K562 (cell line): ENCODE measurements around the gene TMEM59. TPM values are rescaled to one million over a fixed set of nuclear protein-coding genes. Genes with fewer than 3 reads are reported as not detected.

Source experiments
- ATAC-seq: fragments of 200-7000 bp; cut with Tn5 transposase; 3 replicates; pipeline ENCODE4 v1.9.1; 2020; ENCODE audit warnings: moderate library complexity
- BruUV-seq: library from RNA; stranded (reverse); fragments of 400-500 nt; replicated peaks from 2 replicates; lab custom pipeline; 2021; lab: Mats Ljungman, UMichigan
- CTCF ChIA-PET: fragments of 300-600 bp; formaldehyde crosslinking; extraction: SDS; loops from one replicate; lab custom pipeline; 2021; ENCODE audit warnings: low intra/inter-chr PET ratio; lab: Yijun Ruan, JAX
- POLR2A ChIA-PET: fragments of 300-600, 350-650 bp; sonication (Branson Sonifier 250); formaldehyde crosslinking; extraction: SDS; loops from one replicate; lab custom pipeline; 2021; ENCODE audit warnings: antibody characterized with exemption, inconsistent platforms; lab: Yijun Ruan, JAX
- DNase-seq, 4 experiments: peaks; one replicate each; pipeline versions ENCODE4 v3.0.0 to v3.0.0-alpha.2; 2011 to 2018; ENCODE audit warnings: low spot score in 3 of 4, mixed read lengths in 3 of 4; ENCODE audit errors: extremely low read depth in 1 of 4
- FAIRE-seq: peaks from 2 replicates; lab custom pipeline; 2011; peaks lifted over from hg19 to GRCh38; lab: Jason Lieb, UNC
- H2AFZ ChIP-seq: 2 replicates; pipeline ENCODE4 v1.6.0; 2011; ENCODE audit warnings: low read depth, low read length, control low read depth, inconsistent platforms
- H3K27ac ChIP-seq: fragments of 200-600 bp; 3 replicates; pipeline ENCODE4 v1.8.0; 2011; ENCODE audit warnings: low read depth, mild to moderate bottlenecking, control low read depth, inconsistent platforms, low read length, moderate library complexity, mixed read lengths; ENCODE audit errors: extremely low read depth
- H3K27me3 ChIP-seq, 2 experiments: fragments of 300-600 bp in 1 of 2; 2 replicates in 1 of 2; 3 replicates in 1 of 2; pipeline versions ENCODE4 v1.6.0 to v1.8.0; 2011; ENCODE audit warnings: inconsistent platforms in 2 of 2, low read length in 2 of 2, mild to moderate bottlenecking in 1 of 2, mixed read lengths in 1 of 2, moderate library complexity in 1 of 2; ENCODE audit not compliant: control insufficient read depth in 2 of 2, insufficient read depth in 2 of 2
- H3K36me3 ChIP-seq: fragments of 300-600 bp; 3 replicates; pipeline ENCODE4 v1.8.0; 2011; ENCODE audit warnings: mild to moderate bottlenecking, low read length, inconsistent platforms; ENCODE audit not compliant: control insufficient read depth, insufficient read depth
- H3K4me1 ChIP-seq, 2 experiments: fragments of 200-600 bp in 1 of 2; replicated peaks in 1 of 2; 2 replicates in 1 of 2; 3 replicates in 1 of 2; pipeline versions ENCODE4 v1.5.1 to v1.8.0; 2011; ENCODE audit warnings: inconsistent platforms in 2 of 2, low read length in 2 of 2, mild to moderate bottlenecking in 1 of 2, mixed read lengths in 1 of 2, moderate library complexity in 1 of 2; ENCODE audit not compliant: control insufficient read depth in 2 of 2, insufficient read depth in 2 of 2
- H3K4me2 ChIP-seq: 2 replicates; pipeline ENCODE4 v1.6.1; 2011; ENCODE audit warnings: low read length, control low read depth, inconsistent platforms, mixed read lengths; ENCODE audit not compliant: insufficient read depth
- H3K4me3 ChIP-seq: fragments of 200-600 bp; sonication (generic), shearing (Covaris generic); 2 replicates; pipeline ENCODE4 v1.5.1; 2016; ENCODE audit warnings: control low read depth, inconsistent platforms
- H3K79me2 ChIP-seq: fragments of 200-600 bp; 3 replicates; pipeline ENCODE4 v1.8.0; 2011; ENCODE audit warnings: low read length, inconsistent platforms; ENCODE audit not compliant: control insufficient read depth, insufficient read depth
- H3K9ac ChIP-seq, 2 experiments: 2 replicates each; pipeline versions ENCODE4 v1.6.0 to v1.6.1; 2011; ENCODE audit warnings: low read depth in 2 of 2, low read length in 2 of 2, control low read depth in 1 of 2, inconsistent platforms in 1 of 2, mild to moderate bottlenecking in 1 of 2, mixed read lengths in 1 of 2; ENCODE audit not compliant: insufficient read depth in 1 of 2
- H3K9me1 ChIP-seq: one replicate; pipeline ENCODE4 v1.6.0; 2011; ENCODE audit warnings: inconsistent platforms, mild to moderate bottlenecking, low read length, moderate library complexity; ENCODE audit not compliant: control insufficient read depth, insufficient read depth
- H3K9me3 ChIP-seq: replicated peaks from 2 replicates; pipeline ENCODE4 v1.5.1; 2011; ENCODE audit warnings: low read depth, low read length, inconsistent platforms; ENCODE audit not compliant: control insufficient read depth, insufficient read depth
- H4K20me1 ChIP-seq: replicated peaks from 2 replicates; pipeline ENCODE4 v1.6.1; 2011; ENCODE audit warnings: low read length, inconsistent platforms, mixed read lengths; ENCODE audit not compliant: control insufficient read depth, insufficient read depth
- BCLAF1 ChIP-seq, 2 experiments: fragments of 450-650 bp in 1 of 2; IDR thresholded peaks; 2 replicates each; pipeline ENCODE4 v1.6.1; 2011 to 2017; ENCODE audit warnings: low read depth in 2 of 2, antibody characterized with exemption in 1 of 2, borderline replicate concordance in 1 of 2, low read length in 1 of 2, mild to moderate bottlenecking in 1 of 2, mixed read lengths in 1 of 2; ENCODE audit not compliant: control insufficient read depth in 1 of 2
- LEF1 ChIP-seq: fragments of 450-650 bp; IDR thresholded peaks from 2 replicates; pipeline ENCODE4 v1.6.1; 2016; ENCODE audit warnings: mild to moderate bottlenecking
- MAZ ChIP-seq, 2 experiments: fragments of 450-650 bp in 1 of 2; sonication (generic) in 1 of 2; formaldehyde crosslinking; IDR thresholded peaks in 1 of 2; conservative IDR thresholded peaks in 1 of 2; 2 replicates each; pipeline versions ENCODE4 v1.4.0 to v1.5.0; 2020; ENCODE audit warnings: mild to moderate bottlenecking in 1 of 2, missing genetic modification reagents in 1 of 2
- MIER1 ChIP-seq: fragments of 450-650 bp; IDR thresholded peaks from 2 replicates; pipeline ENCODE4 v1.6.1; 2016; ENCODE audit warnings: antibody characterized with exemption, mild to moderate bottlenecking, low read depth
- NFIC ChIP-seq: fragments of 450-650 bp; IDR thresholded peaks from 2 replicates; pipeline ENCODE4 v1.6.1; 2017; ENCODE audit warnings: mild to moderate bottlenecking, inconsistent platforms
- NR2C1 ChIP-seq, 2 experiments: fragments of 450-650 bp; IDR thresholded peaks; 2 replicates each; pipeline ENCODE4 v1.6.1; 2017; ENCODE audit warnings: mild to moderate bottlenecking in 2 of 2, antibody characterized with exemption in 1 of 2, inconsistent platforms in 1 of 2, missing compliant biosample characterization in 1 of 2, missing genetic modification characterization in 1 of 2
- NUFIP1 ChIP-seq: fragments of 450-650 bp; IDR thresholded peaks from 2 replicates; pipeline ENCODE4 v1.6.1; 2018; ENCODE audit not compliant: partially characterized antibody
- SMARCC2 ChIP-seq: fragments of 450-650 bp; IDR thresholded peaks from 2 replicates; pipeline ENCODE4 v1.6.1; 2017; ENCODE audit warnings: antibody characterized with exemption, moderate library complexity, mild to moderate bottlenecking, low read depth
- ZFP36 ChIP-seq: fragments of 150-350 bp; IDR thresholded peaks from 2 replicates; pipeline ENCODE4 v1.6.1; 2018; ENCODE audit warnings: low read length, low read depth; ENCODE audit not compliant: partially characterized antibody
- ZNF431 ChIP-seq: sonication (generic); formaldehyde crosslinking; IDR thresholded peaks from 2 replicates; pipeline ENCODE4 v1.8.0; 2022; ENCODE audit warnings: mild to moderate bottlenecking, missing genetic modification reagents
- WGBS: fragments of 100-300 bp; shearing (Covaris generic); methylation state at CpG from one replicate; pipeline ENCODE4 v1.1.6; 2016; ENCODE audit warnings: low coverage, mixed read lengths; ENCODE audit not compliant: insufficient coverage; ENCODE audit errors: missing lambda C conversion rate; 5-methylcytosine and 5-hydroxymethylcytosine counted together
- in situ Hi-C: fragments of 300-500 bp; cut with MboI; formaldehyde crosslinking; loops from 4 replicates; pipeline ENCODE4 v1.15.0; 2018; ENCODE audit warnings: inconsistent platforms, mixed read lengths
- intact Hi-C: fragments of 100-400 bp; cut with micrococcal nuclease; formaldehyde crosslinking; loops from 2 replicates; pipeline ENCODE4 v1.14.2; 2022
- polyA plus RNA-seq, 8 experiments: library from polyadenylated mRNA; depleted of rRNA in 4 of 8; stranded (reverse) in 5 of 8; unstranded in 3 of 8; fragments of >200 nt; fragmentation: Nextera tagmentation in 2 of 8; fragmentation: Illumina TruSeq in 1 of 8; extraction: Ambion mirVana in 2 of 8; extraction: Trizol in 1 of 8; gene quantifications; 2 replicates each; pipeline versions ENCODE4 v1.2.1 to v1.2.3, GENCODE V29; 2011 to 2014; ENCODE audit warnings: inconsistent platforms in 1 of 8, missing spikeins in 1 of 8
- total RNA-seq, 7 experiments: library from RNA; depleted of rRNA in 6 of 7; stranded (reverse); fragments of >200 nt in 6 of 7; fragmentation: Illumina TruSeq in 2 of 7; extraction: Trizol in 2 of 7; gene quantifications; 2 replicates each; pipeline versions ENCODE4 v1.2.1 to v1.2.3, GENCODE V29; 2011 to 2021; ENCODE audit warnings: low replicate concordance in 1 of 7

The TMEM59 gene
- total and polyA plus RNA-seq, 9 of the 15 experiments (the other 6 are each of a cell fraction or from before 2014, with no cell fraction given), result 93.1 to 316 (median 151) TPM

GRCh38 chr1:54003249-54003646 is 49.8 kb downstream of the TMEM59 start (continued):
- TF ChIP-seq BCLAF1 (IDR thresholded peaks at IDR 0.05; ENCODE audit: borderline replicate concordance in 1 of 2, control insufficient read depth in 1 of 2, low read depth in 2 of 2, low read length in 1 of 2), result no peak

- H3K9me3 ChIP-seq, result peaks cover 7% of the 10 kb centered on the region; the same call in 1 of the 2 replicates
- no TSS peak for BruUV-seq
- in situ Hi-C loops, result no loop called here
- no peak for FAIRE-seq
- CTCF ChIA-PET, result no interaction called here
- H3K4me2 ChIP-seq, result no peak overlapping the region
- no peaks in the 10 kb centered on the region for H3K79me2 ChIP-seq
- no peak overlapping the region for H3K4me3 ChIP-seq
- peaks cover 0 to 4% of the 10 kb centered on the region in 2 experiments; a peak in 1 of 5 replicates for H3K4me1 ChIP-seq
- no peaks in the 10 kb centered on the region for H4K20me1 ChIP-seq
- no peaks in the 10 kb centered on the region for H3K9me1 ChIP-seq
- peaks cover 17 to 33% of the 10 kb centered on the region in 2 experiments; a peak in 4 of 5 replicates for H3K27me3 ChIP-seq
- intact Hi-C loops, result no loop called here
- H3K9ac ChIP-seq, result no peak overlapping the region
- no peak overlapping the region for H3K27ac ChIP-seq
- POLR2A ChIA-PET, result no interaction called here
- TF ChIP-seq MAZ (CRISPR knock-in tag; conservative IDR thresholded peaks at IDR 0.05 in 1 of 2, IDR thresholded peaks at IDR 0.05 in 1 of 2) (no peak), ZFP36 (peak; percentile 26), NFIC (no peak), LEF1 (no peak), SMARCC2 (no peak), NR2C1 (IDR thresholded peaks at IDR 0.05) (no peak), NR2C1 (tag; IDR thresholded peaks at IDR 0.05) (no peak), MIER1 (no peak), NUFIP1 (no peak), ZNF431 (peak; percentile 93)
- WGBS, result 3% methylated on average over 9 of the region's 9 CpGs
- H3K36me3 ChIP-seq, result no peaks in the 10 kb centered on the region
- H2AFZ ChIP-seq, result no peak overlapping the region
- DNase-seq, result no peak
- ATAC-seq, result no peak
These were observed 50.3 kb downstream of the TMEM59 start for GRCh38 chr1:54002544-54003248.
